HEK293T (cell line): ENCODE results near the gene TSKU.

Source experiments
- BHLHE40 ChIP-seq: fragments of 450-650 bp; IDR thresholded peaks from 2 replicates; pipeline ENCODE4 v1.6.1; 2016; ENCODE audit warnings: mild to moderate bottlenecking, moderate library complexity, borderline replicate concordance
- CTBP1 ChIP-seq: fragments of 450-650 bp; IDR thresholded peaks from 2 replicates; pipeline ENCODE4 v1.6.1; 2016; ENCODE audit warnings: borderline replicate concordance
- FOXA1 ChIP-seq: fragments of 450-650 bp; IDR thresholded peaks from 2 replicates; pipeline ENCODE4 v1.6.1; 2016; ENCODE audit warnings: mild to moderate bottlenecking
- FOXK2 ChIP-seq: fragments of 450-650 bp; IDR thresholded peaks from 2 replicates; pipeline ENCODE4 v1.6.1; 2016; ENCODE audit warnings: mild to moderate bottlenecking
- FOXM1 ChIP-seq: fragments of 450-650 bp; IDR thresholded peaks from 2 replicates; pipeline ENCODE4 v1.6.1; 2017; ENCODE audit warnings: mild to moderate bottlenecking, borderline replicate concordance
- HDGF ChIP-seq: fragments of 450-650 bp; IDR thresholded peaks from 2 replicates; pipeline ENCODE4 v1.6.1; 2017; ENCODE audit warnings: antibody characterized with exemption, borderline replicate concordance
- LEF1 ChIP-seq: fragments of 450-650 bp; IDR thresholded peaks from 2 replicates; pipeline ENCODE4 v1.6.1; 2017; ENCODE audit warnings: mild to moderate bottlenecking, borderline replicate concordance
- NFRKB ChIP-seq: fragments of 450-650 bp; IDR thresholded peaks from 2 replicates; pipeline ENCODE4 v1.6.1; 2016; ENCODE audit warnings: mild to moderate bottlenecking, moderate library complexity
- SP1 ChIP-seq: fragments of 450-650 bp; IDR thresholded peaks from 2 replicates; pipeline ENCODE4 v1.6.1; 2017
- SUZ12 ChIP-seq: fragments of 450-650 bp; IDR thresholded peaks from 2 replicates; pipeline ENCODE4 v1.6.1; 2016; ENCODE audit warnings: mild to moderate bottlenecking
- TARDBP ChIP-seq: fragments of 450-650 bp; IDR thresholded peaks from 2 replicates; pipeline ENCODE4 v1.6.1; 2016
- ZNF384 ChIP-seq: fragments of 450-650 bp; IDR thresholded peaks from 2 replicates; pipeline ENCODE4 v1.6.1; 2016

DNA sequence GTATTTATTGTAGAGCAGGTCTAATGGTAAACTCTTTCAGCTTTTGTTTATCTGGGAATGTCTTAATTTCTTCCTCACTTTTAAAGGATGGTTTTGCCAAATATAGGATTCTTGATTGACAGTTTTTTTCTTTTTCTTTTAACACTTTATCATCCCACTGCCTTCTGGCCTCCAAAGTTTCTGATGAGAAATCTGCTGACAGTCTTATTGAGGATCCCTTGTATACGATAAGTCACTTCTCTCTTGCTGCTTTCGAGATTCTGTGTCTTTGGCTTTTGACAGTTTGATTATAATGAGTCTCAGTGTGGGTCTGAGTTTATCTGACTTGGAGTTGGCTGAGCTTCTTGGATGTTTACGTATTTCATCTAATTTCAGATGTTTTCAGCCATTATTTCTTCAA, 6.7 kb upstream of the TSKU start:
- no peak for TF ChIP-seq FOXK2
- TF ChIP-seq ZNF384 = no peak
- TF ChIP-seq SP1 = no peak
- TF ChIP-seq LEF1 = no peak
- no peak for TF ChIP-seq BHLHE40
- no peak for TF ChIP-seq HDGF
- TF ChIP-seq TARDBP = no peak
- TF ChIP-seq FOXA1 = no peak
- TF ChIP-seq FOXM1 = no peak
- no peak for TF ChIP-seq SUZ12
- TF ChIP-seq CTBP1 = no peak
- no peak for TF ChIP-seq NFRKB
